Measurements from ENCODE around the gene WDTC1.

Gene WDTC1

DNA sequence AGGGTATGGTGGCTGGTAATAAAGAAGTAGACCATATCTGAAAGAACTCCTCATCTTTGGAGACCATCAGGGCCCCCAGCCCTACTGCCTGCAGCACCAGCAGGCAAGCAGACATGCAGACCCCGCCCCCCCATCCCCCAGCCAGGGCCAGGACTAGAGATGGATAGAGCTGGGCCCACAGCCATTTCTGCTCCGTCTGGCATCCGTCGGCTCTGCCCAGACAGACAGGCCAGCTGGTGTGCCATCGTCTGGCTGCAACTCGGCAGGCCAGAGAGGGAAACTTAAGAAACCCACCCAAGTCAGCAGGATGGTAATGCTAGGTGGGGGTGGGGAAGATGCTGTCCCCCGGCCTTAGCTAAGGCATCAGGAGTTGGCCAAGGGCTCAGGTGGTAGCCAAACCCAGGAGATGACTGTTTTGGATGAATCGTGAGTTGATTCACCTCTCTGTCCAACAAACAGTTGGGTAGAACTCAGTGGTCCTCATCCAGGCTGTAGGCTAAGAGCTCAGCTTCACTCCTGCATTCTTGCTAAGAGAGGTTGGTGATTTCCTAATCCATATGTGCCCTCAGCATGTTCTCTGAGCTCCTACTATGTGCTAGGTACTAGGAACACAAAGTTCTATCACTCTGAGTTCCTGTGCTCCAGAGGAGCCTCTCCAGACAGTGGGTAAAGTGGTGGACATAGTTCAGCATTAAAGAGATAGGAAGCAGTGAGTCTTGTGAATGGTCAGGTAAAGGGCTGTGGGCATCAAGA lies 64.4 kb downstream of the WDTC1 start:
- no peak for DNase-seq (ENCODE audit: low read depth, low spot score)
- H3K4me3 ChIP-seq (ENCODE audit: low read length) = no peak overlapping the region

DNA sequence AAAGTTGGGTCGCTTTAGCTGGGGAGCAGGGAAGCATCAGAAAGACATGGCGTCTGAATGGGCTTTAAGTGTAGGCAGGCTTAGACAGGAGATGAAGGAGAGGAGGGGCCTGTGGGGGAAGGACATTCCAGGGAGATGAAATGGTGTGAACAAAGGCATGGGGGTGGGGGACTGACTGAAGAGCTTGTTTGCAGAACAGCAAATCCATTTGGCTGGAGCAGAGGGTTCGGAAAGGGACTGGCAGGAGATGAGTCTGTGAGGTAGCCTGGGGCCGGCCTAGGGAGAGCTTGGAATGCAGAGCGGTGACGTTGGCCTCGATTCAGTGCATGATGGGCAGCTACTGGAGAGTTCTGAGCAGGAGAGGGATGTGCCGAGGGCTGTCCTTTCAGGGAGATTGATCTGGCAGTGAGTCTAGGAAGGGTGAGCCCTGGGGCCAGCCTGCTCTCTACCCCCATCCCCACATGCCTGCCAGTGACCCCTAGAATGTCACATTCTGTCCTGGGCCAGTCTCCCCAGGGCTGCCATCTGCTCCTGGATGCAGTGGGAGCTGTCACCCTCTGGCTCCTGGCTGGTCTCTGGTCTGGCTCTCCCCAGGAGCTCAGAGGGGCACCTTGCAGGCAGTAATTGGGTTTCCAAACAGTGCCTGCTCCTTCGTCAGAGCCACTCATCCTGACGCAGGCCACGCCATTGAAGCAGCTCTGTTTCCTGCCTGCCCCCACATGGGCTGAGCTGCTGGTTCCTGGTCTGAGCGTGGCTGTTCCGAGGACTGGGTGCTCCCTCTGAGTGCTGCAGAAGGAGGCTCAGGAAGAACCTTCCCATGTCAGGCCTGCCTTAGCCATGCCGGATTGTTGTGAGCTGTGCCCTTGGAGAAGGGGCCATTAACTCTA lies 65.2 kb downstream of the WDTC1 start:
- DNase-seq (ENCODE audit: low read depth, low spot score) = no peak

DNA sequence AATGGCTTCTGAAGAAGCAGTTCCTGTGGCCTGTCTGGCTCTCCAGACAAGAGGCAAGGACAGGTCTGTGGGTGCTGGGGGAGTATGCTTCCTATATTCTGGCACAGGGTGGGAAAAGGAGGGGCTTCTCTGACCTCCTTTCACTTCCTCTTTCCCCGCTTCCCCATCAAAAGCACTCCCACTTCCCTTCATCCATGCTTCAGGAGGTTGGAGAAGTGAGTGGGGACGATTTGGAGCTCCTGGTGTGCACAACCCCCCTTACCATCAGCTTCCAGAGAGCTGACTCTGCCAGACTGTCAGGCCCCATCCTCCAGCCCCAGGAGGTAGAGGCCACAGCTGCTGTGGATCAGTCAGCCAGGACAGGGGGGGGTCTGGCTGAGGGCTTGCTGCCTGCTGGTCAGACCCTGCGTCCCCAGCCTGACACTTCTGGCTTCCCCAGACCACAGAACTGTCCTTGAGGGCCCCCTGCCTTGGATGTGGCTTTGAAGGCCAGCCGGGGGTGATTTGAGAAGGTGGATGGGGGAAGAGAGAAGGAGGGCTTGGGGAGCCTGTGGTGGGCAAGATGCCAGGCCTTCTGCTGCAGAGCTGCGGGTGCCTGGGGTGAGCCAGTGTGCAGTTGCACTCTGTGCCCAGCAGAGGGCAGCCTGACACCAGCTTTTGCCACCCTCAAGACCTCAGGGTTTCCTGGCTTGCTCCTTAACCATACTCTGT lies 66.1 kb downstream of the WDTC1 start:
- no peak overlapping the region for H3K4me3 ChIP-seq (ENCODE audit: low read length)
- peak; percentile 76 for DNase-seq (ENCODE audit: low read depth, low spot score)

More for the DNA sequence above, 65.2 kb downstream of the WDTC1 start:
- H3K4me3 ChIP-seq (ENCODE audit: low read length) = no peak overlapping the region

DNA sequence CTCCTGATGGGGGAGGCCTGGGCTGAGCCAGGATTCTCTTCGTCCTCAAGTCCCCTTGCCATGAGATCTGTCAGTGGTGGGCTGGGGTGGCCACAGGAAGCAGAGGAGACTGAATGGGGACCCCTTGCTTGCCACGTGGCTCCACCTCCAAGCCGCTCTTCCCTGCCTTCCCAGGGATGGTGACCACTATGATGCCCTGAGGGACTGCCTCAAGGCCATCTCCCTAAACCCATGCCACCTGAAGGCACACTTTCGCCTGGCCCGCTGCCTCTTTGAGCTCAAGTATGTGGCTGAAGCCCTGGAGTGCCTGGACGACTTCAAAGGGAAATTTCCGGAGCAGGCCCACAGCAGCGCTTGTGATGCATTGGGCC lies 66.6 kb downstream of the WDTC1 start:
- no peak for DNase-seq (ENCODE audit: low read depth, low spot score)
- no peak overlapping the region for H3K4me3 ChIP-seq (ENCODE audit: low read length)

DNA sequence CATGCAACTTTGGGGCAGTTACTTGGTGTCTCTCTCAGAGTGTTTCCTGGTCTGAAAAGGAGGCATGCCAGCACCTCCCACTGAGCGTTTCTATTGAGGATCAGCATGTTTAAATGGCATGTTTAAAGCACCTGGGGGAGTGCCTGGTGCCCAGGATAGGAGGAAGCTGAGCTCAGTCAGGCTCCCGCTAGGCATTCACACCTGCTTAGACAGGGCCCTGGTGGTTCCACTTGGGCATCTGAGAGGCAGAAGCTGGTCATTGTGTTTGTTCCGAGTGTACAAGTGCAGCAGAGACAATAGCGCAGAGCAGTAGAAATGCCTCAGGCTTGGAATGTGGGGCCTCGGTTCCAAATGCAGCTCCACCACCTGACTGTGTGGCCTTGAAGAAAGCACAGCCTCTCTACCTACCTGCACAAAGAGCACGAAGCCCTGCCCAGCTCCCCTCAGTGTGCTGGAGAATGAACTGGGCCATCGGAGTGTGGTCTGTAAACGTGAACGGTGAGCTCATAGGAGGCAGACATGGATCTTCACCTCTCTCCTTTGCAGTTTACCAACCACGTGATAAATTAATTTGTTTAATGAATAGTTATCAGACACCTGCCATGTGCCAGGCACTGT lies 67.3 kb downstream of the WDTC1 start:
- no peak overlapping the region for H3K4me3 ChIP-seq (ENCODE audit: low read length)
- DNase-seq (ENCODE audit: low read depth, low spot score) = no peak

DNA sequence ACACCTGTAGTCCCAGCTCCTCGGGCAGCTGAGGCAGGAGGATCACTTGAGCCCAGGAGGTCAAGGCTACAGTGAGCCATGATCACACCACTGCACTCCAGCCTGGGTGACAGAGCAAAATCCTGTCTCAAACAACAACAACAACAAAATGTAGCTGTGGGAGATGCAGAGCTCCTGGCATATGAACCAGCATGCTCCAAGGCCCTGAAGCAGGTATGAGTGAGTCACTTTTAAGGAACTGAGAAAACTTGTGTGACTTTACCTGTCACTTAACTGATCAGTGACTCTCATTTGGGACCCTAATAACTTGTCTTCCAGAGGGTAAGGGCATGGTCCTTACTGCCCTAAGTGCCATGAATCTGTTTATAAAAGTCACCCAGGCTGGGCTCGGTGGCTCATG lies 68.2 kb downstream of the WDTC1 start:
- DNase-seq (ENCODE audit: low read depth, low spot score) = no peak
- H3K4me3 ChIP-seq (ENCODE audit: low read length) = no peak overlapping the region

DNA sequence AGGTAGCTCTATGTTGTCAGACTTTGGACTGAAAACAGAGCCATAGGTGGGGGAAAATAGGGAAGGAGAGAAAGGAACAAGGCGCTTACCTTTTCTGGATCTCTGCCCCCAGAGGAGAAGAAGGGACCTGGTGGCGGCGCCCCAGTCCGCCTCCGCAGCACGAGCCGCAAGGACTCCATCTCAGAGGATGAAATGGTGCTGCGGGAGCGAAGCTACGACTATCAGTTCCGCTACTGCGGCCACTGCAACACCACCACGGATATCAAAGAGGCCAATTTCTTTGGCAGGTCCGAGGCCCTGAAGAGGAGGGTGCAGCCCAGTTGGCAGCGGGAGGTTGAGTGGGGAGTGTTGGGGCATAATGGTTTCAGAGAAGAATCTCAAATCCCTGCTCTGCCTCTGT lies 69.1 kb downstream of the WDTC1 start:
- DNase-seq (ENCODE audit: low read depth, low spot score) = no peak
- no peak overlapping the region for H3K4me3 ChIP-seq (ENCODE audit: low read length)

DNA sequence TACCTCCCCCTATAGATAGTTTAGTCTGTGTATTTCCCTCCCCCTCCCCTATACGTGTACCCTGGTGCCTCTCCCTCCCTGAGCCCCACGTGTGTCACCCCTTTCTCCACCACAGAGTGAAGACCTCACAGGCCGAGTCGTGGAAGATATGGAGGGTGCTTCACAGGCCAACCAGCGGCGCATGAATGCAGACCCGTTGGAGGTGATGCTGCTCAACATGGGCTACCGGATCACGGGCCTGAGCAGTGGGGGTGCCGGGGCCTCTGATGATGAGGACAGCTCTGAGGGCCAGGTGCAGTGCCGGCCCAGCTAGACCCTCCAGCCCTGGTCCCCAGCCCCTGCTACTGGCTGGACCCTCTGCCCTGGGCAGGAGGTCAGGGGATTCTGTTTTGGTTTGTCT lies 71.6 kb downstream of the WDTC1 start:
- H3K4me3 ChIP-seq (ENCODE audit: low read length) = no peak overlapping the region
- no peak for DNase-seq (ENCODE audit: low read depth, low spot score)

DNA sequence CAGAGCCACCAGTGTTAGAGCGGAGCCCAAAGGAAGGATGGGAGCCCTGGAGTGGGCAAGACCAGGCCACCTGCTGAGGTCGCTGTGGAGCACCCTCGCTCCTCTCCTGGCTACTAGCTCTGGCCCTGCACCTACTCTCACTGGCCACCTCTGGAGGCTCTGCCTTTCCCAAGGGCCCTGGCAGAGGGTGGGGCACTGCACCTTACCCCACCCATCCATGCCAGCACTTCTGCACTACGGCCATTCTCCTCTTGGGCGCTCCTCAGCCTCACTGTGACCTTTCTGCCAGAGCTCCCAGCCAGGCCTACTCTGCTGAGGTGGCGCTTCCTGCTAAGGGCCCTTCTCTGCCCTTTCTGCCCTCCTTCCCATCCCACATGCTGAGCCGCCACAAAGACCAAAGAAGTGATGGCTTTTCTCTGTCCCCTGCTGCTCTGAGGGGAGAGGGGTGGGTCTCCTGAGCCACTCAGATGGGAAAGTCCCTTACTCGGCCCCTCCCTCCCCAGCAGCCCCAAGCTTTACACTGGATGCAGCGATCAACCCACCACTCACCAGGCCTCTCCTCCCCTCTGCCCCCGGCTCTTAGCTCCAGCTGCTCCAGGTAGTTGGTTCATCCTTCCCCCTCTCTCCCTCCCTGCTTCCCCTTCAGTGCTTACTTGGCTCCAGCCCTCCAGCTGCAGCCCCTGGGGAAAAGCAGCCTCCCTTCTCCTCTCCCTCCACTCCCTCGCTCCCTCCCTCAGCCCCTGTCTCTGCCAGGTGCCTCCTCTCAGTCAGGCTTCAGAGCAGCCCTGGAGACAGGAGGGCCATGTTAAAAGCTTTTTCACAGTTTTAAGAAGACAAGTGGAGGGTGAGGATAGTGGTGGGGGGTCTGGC lies 72.7 kb downstream of the WDTC1 start:
- DNase-seq (ENCODE audit: low read depth, low spot score) = no peak
- H3K4me3 ChIP-seq (ENCODE audit: low read length) = no peak overlapping the region

DNA sequence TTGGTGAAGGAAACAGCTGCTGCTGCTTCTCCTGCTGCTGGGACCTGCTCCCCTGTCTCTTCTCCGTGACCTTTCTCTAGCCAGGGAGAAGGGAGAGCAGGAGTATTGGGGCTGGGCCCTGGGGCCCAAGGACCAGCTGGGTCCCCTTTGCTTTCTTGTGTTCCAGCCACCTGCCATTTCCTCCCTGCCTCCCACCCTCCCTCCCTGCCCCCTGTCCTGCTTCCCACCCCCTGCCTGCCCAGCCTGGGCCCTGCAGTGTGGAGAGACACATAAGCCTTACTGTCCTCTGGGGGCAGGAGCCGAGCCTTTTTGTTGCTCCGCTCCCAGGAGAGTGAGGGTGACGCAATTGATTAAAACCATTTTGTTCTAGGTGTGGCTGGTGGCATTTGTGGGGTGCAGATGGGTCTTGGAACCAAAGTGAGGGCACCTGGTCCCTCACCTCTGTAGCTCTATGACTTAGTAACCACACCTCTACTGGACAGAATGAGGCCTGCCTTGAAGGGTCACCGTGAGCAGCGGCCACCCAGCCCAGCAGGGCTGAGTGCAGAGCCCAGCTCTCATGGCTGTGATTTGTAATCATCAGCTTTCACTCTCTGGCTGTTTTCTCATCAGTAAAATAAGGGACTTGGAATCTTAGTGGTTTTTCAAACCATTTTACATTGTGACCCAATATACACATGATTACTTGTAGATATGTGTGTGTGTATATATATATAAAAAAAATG lies 73.6 kb downstream of the WDTC1 start:
- H3K4me3 ChIP-seq (ENCODE audit: low read length) = no peak overlapping the region
- no peak for DNase-seq (ENCODE audit: low read depth, low spot score)

DNA sequence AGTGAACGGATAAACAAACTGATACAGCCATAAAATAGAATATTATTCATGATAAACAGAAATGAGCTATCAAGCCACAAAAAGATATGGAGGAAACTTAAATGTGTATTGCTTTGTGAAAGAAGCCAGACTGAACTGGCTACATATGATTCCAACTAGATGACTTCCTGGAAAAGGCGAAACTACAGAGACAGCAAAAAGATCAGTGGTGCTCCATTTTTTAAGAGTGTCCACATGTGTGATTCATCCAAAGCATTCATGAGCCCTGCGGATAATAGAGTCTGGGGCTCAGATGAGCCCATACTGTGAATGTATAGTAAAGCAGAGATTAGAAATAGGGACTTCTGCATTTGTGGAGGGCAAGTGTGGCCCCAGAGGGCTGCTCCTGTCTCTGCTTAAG lies 79.7 kb downstream of the WDTC1 start:
- DNase-seq (ENCODE audit: low read depth, low spot score) = no peak

DNA sequence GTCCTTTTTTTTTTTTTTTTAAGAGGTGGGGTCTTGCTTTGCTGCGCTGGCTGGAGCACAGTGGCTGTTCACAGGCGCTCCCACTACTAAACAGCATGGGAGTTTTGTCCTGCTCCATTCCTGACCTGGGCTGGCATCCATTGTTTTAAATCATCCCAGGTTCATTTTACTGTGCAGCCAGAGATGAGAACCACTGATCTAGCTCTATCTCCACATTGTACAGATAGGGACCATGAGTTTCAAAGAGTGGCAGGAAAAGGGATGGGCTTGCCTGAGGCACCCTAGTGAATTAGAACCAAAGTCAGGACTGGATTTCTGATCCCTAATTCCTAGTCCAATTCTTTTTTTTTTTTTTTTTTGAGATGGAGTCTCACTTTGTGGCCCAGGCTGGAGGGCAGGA lies 80.3 kb downstream of the WDTC1 start:
- no peak overlapping the region for H3K4me3 ChIP-seq (ENCODE audit: low read length)
- no peak for DNase-seq (ENCODE audit: low read depth, low spot score)

More for the DNA sequence above, 79.7 kb downstream of the WDTC1 start:
- H3K4me3 ChIP-seq (ENCODE audit: low read length) = no peak overlapping the region

DNA sequence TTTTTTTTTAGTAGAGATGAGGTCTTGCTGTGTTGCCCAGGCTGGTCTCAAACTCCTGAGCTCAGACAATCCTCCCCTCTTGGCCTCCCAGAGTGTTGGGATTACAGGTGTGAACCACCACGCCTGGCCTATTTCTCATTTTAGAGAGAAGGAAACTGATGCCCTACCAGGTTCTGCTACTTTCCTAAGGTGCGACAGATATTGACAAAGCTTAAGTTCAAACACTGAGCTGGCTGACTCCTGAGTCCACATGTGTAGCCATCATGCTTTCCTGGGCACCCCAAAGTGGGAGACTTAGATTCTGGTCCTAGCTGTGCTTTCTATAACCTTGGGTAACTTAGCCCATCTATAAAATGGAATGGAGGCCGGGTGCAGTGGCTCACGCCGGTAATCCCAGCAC lies 82.4 kb downstream of the WDTC1 start:
- no peak overlapping the region for H3K4me3 ChIP-seq (ENCODE audit: low read length)
- DNase-seq (ENCODE audit: low read depth, low spot score) = no peak

DNA sequence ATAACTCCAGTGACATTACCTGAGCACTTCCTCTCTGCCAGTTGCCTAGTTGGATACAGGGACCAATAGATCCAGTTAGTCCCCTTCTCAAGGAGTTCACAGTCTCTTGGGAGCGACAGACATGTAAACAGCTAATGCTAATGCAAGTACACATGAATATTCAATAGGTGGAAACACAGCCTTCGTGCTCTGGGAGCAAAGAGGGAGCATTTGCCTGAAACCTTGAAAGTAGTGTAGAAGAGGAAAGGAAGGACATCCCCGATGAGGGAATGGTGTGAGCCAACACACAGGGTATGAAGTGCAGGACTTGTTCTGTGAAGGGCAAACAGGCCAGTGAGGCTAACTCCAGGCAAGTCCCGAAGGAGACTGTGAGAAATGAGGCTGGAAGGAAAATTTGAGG lies 83.7 kb downstream of the WDTC1 start:
- H3K4me3 ChIP-seq (ENCODE audit: low read length) = no peak overlapping the region
- DNase-seq (ENCODE audit: low read depth, low spot score) = no peak

DNA sequence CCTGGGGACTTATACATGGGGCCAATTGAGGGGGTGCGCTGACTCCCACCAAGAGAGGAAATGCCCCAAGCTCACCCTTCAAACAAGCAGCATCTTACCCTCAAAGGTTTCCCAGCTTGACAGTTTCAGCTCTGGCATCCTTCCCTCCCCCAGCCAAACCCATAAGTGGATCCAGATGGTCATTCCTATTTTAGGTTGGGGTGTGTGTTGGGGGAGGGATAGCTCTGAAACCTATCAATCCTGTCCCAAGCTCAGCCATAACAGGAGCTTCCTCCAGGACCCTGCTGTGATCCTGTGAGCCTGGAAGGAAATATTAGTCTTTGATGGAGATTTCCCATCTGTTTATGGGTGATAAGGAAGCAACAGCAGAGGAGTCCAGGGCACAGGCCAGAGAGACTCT lies 84.2 kb downstream of the WDTC1 start:
- DNase-seq (ENCODE audit: low read depth, low spot score) = no peak
- H3K4me3 ChIP-seq (ENCODE audit: low read length) = no peak overlapping the region

DNA sequence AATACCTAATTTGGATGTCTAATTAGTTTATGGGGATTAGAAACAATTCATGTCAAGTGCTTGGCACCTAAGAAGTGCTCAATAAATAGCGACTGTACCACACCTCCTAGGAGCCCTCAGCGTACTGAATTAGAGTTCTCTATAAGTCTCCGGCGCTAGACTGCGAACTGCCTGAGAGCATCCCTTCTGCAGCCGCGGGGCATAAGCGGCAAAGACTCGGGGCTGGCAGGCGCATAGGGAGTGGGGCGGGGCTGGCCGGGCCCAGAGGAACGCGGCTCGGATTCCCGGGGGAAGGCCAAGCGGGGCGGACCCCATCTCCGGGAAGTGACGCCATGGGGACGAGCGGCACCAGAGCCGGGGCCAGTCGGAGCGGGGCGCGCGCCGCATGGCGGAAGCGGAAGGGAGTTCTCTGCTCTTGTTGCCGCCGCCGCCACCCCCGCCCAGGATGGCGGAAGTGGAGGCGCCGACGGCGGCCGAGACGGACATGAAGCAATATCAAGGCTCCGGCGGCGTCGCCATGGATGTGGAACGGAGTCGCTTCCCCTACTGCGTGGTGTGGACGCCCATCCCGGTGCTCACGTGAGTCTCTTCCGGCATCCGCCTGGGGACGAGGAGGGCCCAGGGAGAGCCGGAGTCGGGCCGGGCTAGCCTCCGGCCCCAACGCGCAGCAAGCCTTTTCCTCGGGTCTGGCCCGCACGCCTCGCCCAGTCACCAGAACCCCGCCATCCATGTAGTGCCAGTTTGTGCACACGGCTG lies 87.6 kb downstream of the WDTC1 start, which contains the start of gene TMEM222:
Gene TMEM222, plus strand, starts transcription at position 351 of the 756 bp plus-strand sequence. Its CDS starts 35 bp downstream, at position 386.
- DNase-seq (ENCODE audit: low read depth, low spot score) = peak; percentile 94
- H3K4me3 ChIP-seq (ENCODE audit: low read length) = peak within 1 kb of the TSS; percentile 93

DNA sequence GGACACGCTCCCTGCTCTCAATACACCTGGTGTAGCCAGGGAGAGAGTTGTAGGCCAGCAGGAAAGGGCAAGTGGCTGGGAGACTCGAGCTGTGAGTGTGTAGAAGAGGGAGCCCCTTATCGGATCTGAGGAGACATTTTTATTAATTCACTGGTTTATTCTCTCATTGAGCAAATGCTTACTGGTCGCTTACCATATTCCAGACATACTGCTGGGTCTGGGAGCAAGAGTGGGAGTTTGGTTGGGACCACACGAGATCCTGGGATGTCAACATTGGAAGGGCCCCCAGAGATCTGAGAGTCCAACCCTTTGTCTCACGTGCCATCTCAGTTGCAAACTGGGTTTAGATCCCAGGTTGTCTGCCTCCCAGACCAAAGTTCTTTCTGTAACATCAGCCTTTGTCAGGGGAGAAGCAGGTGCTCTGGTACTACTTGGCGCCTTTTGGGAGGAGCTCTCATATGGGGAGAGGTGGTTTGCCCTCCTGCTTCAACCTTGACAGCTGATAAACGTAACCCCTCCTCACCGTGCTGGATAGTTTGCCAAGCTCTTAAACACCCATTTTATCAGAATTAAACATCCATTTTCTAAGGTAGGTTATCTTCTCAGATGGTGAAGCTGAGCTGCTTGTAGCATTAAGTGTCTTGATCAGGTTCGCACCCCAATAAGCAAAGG lies 88.3 kb downstream of the WDTC1 start:
- no peak for DNase-seq (ENCODE audit: low read depth, low spot score)
- peak overlapping the region; percentile 93 for H3K4me3 ChIP-seq (ENCODE audit: low read length)

Data from Jurkat, Clone E6-1 (cell line).